Fibroblast of lung (primary cell): Measurements from ENCODE around the gene UBE2U. TPM values are rescaled to one million over a fixed set of nuclear protein-coding genes. Genes with fewer than 3 reads are reported as not detected.
"Not testable (repeated sequence)": the region's sequence is repeated elsewhere in the genome, so short reads cannot be mapped to it uniquely, and the experiment has no call there.

Source experiments
- DNase-seq, 2 donors: peaks; one replicate each; pipeline versions ENCODE4 v3.0.0 to v3.0.0-alpha.2; 2010; ENCODE audit warnings: low read depth in 2 of 2
- H2AFZ ChIP-seq: 2 replicates; pipeline ENCODE4 v1.5.1; 2012; ENCODE audit warnings: low read length, control low read depth, inconsistent platforms
- H3K27ac ChIP-seq: 2 replicates; pipeline ENCODE4 v1.5.1; 2011; ENCODE audit warnings: low read length, control low read depth; ENCODE audit not compliant: insufficient read depth
- H3K27me3 ChIP-seq: 2 replicates; pipeline ENCODE4 v1.5.1; 2011; ENCODE audit warnings: mild to moderate bottlenecking, low read length; ENCODE audit not compliant: control insufficient read depth, insufficient read depth
- H3K36me3 ChIP-seq: 2 replicates; pipeline ENCODE4 v1.5.1; 2011; ENCODE audit warnings: low read length; ENCODE audit not compliant: control insufficient read depth, insufficient read depth
- H3K4me1 ChIP-seq: 2 replicates; pipeline ENCODE4 v1.5.1; 2011; ENCODE audit warnings: low read length; ENCODE audit not compliant: control insufficient read depth, insufficient read depth; ENCODE audit errors: extremely low read depth
- H3K4me2 ChIP-seq: 2 replicates; pipeline ENCODE4 v1.5.1; 2011; ENCODE audit warnings: low read length, control low read depth; ENCODE audit not compliant: insufficient read depth; ENCODE audit errors: extremely low read depth
- H3K4me3 ChIP-seq, 4 experiments: fragments of 200-600 bp in 1 of 4; sonication (generic) in 1 of 4; replicated peaks in 1 of 4; 2 replicates each; pipeline ENCODE4 v1.5.1; 2011 to 2016; ENCODE audit warnings: low read length in 4 of 4, low read depth in 3 of 4, mild to moderate bottlenecking in 3 of 4, control low read depth in 2 of 4, inconsistent platforms in 1 of 4, mixed read lengths in 1 of 4; ENCODE audit not compliant: insufficient read depth in 1 of 4; ENCODE audit errors: control extremely low read depth in 1 of 4
- H3K79me2 ChIP-seq: 2 replicates; pipeline ENCODE4 v1.5.1; 2012; ENCODE audit warnings: mild to moderate bottlenecking, low read length, inconsistent platforms; ENCODE audit not compliant: control insufficient read depth, insufficient read depth
- H3K9ac ChIP-seq: 2 replicates; pipeline ENCODE4 v1.5.1; 2011; ENCODE audit warnings: mild to moderate bottlenecking, low read length, control low read depth; ENCODE audit not compliant: insufficient read depth
- H3K9me3 ChIP-seq: 2 replicates; pipeline ENCODE4 v1.5.1; 2012; ENCODE audit warnings: low read depth, low read length; ENCODE audit not compliant: control insufficient read depth, insufficient read depth
- H4K20me1 ChIP-seq: 2 replicates; pipeline ENCODE4 v1.5.1; 2011; ENCODE audit warnings: low read length; ENCODE audit not compliant: control insufficient read depth, insufficient read depth; ENCODE audit errors: extremely low read depth
- EZH2 ChIP-seq: IDR thresholded peaks from 2 replicates; pipeline ENCODE4 v1.5.1; 2012; ENCODE audit warnings: low read length, control low read depth, mild to moderate bottlenecking; ENCODE audit errors: missing control alignments
- polyA plus RNA-seq, 2 donors: library from polyadenylated mRNA; depleted of rRNA in 1 of 2; stranded (reverse) in 1 of 2; unstranded in 1 of 2; fragments of >200 nt; gene quantifications; 2 replicates each; pipeline ENCODE4 v1.2.1, GENCODE V29; 2011 to 2012; ENCODE audit warnings: missing spikeins in 1 of 2
- total RNA-seq: library from RNA; depleted of rRNA; stranded (reverse); fragments of >200 nt; gene quantifications from 2 replicates; pipeline ENCODE4 v1.2.1, GENCODE V29; 2014
- TF ChIP-seq, protein P1 (sequence below), 2 donors: IDR thresholded peaks in 1 of 2; conservative IDR thresholded peaks in 1 of 2; 1 replicate in 1 of 2; 2 replicates in 1 of 2; pipeline ENCODE4 v1.5.1; 2011 to 2012; ENCODE audit warnings: low read length in 2 of 2, control low read depth in 1 of 2, inconsistent platforms in 1 of 2, low read depth in 1 of 2, mild to moderate bottlenecking in 1 of 2

UBE2U gene
- total and polyA plus RNA-seq, 2 donors (not counting 1 experiment from before 2014, with no cell fraction given) = not detected

DNA sequence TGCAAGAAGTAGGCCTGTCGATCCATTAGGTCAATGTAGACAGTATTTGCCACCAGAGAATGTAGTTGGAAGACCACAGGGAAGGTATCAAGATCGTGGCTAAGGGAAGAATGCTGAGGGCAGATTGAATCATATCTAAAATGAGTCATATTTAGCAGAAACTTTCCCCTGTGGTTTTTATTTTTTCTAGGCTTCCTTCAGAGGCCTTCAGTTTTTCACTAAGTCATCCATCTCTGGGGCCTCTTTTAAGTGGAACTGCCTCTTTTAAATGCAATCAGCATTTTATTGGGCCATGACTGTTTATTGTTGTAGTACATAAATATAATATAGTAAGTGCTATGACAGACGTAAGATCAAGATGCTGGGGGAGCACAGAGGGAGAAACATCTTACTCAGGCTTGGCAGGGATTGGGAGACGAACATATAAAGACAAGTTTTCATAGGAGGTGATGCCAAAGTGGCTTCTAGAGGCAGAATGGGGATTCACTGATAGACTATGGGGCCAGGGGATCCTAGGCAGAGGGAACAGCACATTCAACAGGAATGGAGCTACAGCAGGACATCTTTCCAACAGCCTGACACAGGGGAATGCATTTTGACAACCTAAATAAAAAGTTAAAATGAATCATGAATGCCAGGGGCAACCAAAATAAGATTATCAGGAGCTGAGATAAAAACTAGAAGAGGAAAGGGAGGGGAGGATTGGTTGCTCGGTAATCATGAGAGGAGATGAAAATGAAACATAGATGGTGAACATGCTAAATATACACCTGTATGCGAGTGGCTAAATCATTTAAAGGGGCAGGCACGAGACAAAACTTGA lies 20.1 kb downstream of the UBE2U start:
- Histone ChIP-seq H4K20me1 (no peaks in the 10 kb centered on the region), H3K27ac (peak overlapping the region; percentile 60), H3K4me3 (no peak overlapping the region), H2AFZ (peak overlapping the region; percentile 28), H3K27me3 (no peaks in the 10 kb centered on the region), H3K9ac (no peak overlapping the region), H3K9me3 (no peaks in the 10 kb centered on the region), H3K79me2 (no peaks in the 10 kb centered on the region), H3K4me1 (peaks cover 9% of the 10 kb centered on the region), H3K4me2 (no peak overlapping the region), H3K36me3 (no peaks in the 10 kb centered on the region)
- DNase-seq = peak; percentile 95 to 96
- no peak for TF ChIP-seq EZH2
- TF ChIP-seq, protein P1, sequence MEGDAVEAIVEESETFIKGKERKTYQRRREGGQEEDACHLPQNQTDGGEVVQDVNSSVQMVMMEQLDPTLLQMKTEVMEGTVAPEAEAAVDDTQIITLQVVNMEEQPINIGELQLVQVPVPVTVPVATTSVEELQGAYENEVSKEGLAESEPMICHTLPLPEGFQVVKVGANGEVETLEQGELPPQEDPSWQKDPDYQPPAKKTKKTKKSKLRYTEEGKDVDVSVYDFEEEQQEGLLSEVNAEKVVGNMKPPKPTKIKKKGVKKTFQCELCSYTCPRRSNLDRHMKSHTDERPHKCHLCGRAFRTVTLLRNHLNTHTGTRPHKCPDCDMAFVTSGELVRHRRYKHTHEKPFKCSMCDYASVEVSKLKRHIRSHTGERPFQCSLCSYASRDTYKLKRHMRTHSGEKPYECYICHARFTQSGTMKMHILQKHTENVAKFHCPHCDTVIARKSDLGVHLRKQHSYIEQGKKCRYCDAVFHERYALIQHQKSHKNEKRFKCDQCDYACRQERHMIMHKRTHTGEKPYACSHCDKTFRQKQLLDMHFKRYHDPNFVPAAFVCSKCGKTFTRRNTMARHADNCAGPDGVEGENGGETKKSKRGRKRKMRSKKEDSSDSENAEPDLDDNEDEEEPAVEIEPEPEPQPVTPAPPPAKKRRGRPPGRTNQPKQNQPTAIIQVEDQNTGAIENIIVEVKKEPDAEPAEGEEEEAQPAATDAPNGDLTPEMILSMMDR (conservative IDR thresholded peaks at IDR 0.05 in 1 of 2, IDR thresholded peaks at IDR 0.05 in 1 of 2; ENCODE audit: low read depth in 1 of 2, low read length in 2 of 2) = no peak

DNA sequence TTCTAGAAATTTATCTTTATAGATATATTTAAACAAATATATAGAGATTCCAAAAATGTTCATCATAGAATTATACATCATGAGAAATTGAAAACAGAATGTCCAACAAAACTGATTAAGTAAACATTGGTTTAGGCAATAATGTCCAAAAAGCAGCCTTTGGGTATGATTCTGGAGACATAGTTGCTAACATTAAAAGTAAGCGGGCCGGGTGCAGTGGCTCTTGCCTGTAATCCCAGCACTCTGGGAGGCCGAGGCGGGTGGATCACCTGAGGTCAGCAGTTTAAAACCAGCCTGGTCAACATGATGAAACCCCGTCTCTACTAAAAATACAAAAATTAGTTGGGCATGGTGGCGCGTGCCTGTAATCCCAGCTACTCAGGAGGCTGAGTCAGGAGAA lies 20.8 kb downstream of the UBE2U start:
- not testable (repeated sequence) for H3K27me3 ChIP-seq, H3K79me2 ChIP-seq, H3K4me1 ChIP-seq, H3K9me3 ChIP-seq, H3K9ac ChIP-seq, H4K20me1 ChIP-seq, H3K36me3 ChIP-seq, H3K4me2 ChIP-seq, DNase-seq, H3K4me3 ChIP-seq, H2AFZ ChIP-seq, H3K27ac ChIP-seq

- Histone ChIP-seq H3K79me2 (no peaks in the 10 kb centered on the region), H3K27me3 (no peaks in the 10 kb centered on the region), H3K27ac (no peak overlapping the region), H2AFZ (no peak overlapping the region), H4K20me1 (no peaks in the 10 kb centered on the region), H3K4me1 (peaks cover 9% of the 10 kb centered on the region), H3K4me2 (no peak overlapping the region), H3K4me3 (no peak overlapping the region), H3K36me3 (no peaks in the 10 kb centered on the region), H3K9me3 (no peaks in the 10 kb centered on the region), H3K9ac (no peak overlapping the region)
- peak in 1 of 2 donors; percentile 88 for DNase-seq
- TF ChIP-seq EZH2 = no peak
- TF ChIP-seq, protein P1 (conservative IDR thresholded peaks at IDR 0.05 in 1 of 2, IDR thresholded peaks at IDR 0.05 in 1 of 2; ENCODE audit: low read depth in 1 of 2, low read length in 2 of 2) = no peak
Measured at GRCh38 chr1:64228167-64228957, 24.9 kb downstream of the UBE2U start.
